HCT116 (cell line): ENCODE data around the gene PIP4K2B.

Source experiments
- ELF1 ChIP-seq: IDR thresholded peaks from 2 replicates; pipeline ENCODE4 v1.6.1; 2012; ENCODE audit warnings: low read depth, borderline replicate concordance
- EZH2 ChIP-seq: fragments of 200-600 bp; sonication (generic); IDR thresholded peaks from 2 replicates; pipeline ENCODE4 v1.6.1; 2017; ENCODE audit warnings: antibody characterized with exemption, mixed run types
- EZH2phosphoT487 ChIP-seq: fragments of 200-600 bp; IDR thresholded peaks from 2 replicates; pipeline ENCODE4 v1.6.1; 2018; ENCODE audit warnings: antibody characterized with exemption, borderline replicate concordance
- JUND ChIP-seq: IDR thresholded peaks from 2 replicates; pipeline ENCODE4 v1.6.1; 2012
- POLR2A ChIP-seq: IDR thresholded peaks from 2 replicates; pipeline ENCODE4 v1.7.0; 2011; ENCODE audit warnings: borderline replicate concordance; ENCODE audit not compliant: insufficient read depth, insufficient read length; ENCODE audit errors: extremely low read depth
- POLR2AphosphoS5 ChIP-seq: IDR thresholded peaks from 2 replicates; pipeline ENCODE4 v1.6.1; 2011; ENCODE audit warnings: mild to moderate bottlenecking, low read depth, low read length, moderate library complexity
- SIN3A ChIP-seq: IDR thresholded peaks from 2 replicates; pipeline ENCODE4 v1.6.1; 2012; ENCODE audit warnings: low read depth
- TCF7L2 ChIP-seq: IDR thresholded peaks from 2 replicates; pipeline ENCODE4 v1.7.0; 2011; ENCODE audit warnings: borderline replicate concordance, inconsistent platforms; ENCODE audit not compliant: insufficient read depth, insufficient read length; ENCODE audit errors: extremely low read depth
- ZNF274 ChIP-seq: fragments of 200-500 bp; sonication (Bioruptor generic); IDR thresholded peaks from 2 replicates; pipeline ENCODE4 v1.6.1; 2014; ENCODE audit warnings: mild to moderate bottlenecking, low read depth, low read length, inconsistent platforms
- TF ChIP-seq, protein P1 (sequence below), 3 experiments: fragments of 200-600 bp in 1 of 3; sonication (generic) in 1 of 3; IDR thresholded peaks in 2 of 3; conservative IDR thresholded peaks in 1 of 3; 2 replicates each; pipeline ENCODE4 v1.5.1; 2012 to 2017; ENCODE audit warnings: low read depth in 2 of 3, low read length in 2 of 3, antibody characterized with exemption in 1 of 3, borderline replicate concordance in 1 of 3, control low read depth in 1 of 3, mild to moderate bottlenecking in 1 of 3, mixed read lengths in 1 of 3, mixed run types in 1 of 3, moderate library complexity in 1 of 3; ENCODE audit not compliant: insufficient read depth in 1 of 3
- TF ChIP-seq, protein P2 (sequence below): IDR thresholded peaks from 2 replicates; pipeline ENCODE4 v1.6.1; 2012; ENCODE audit warnings: low read depth
- TF ChIP-seq, protein P3 (sequence below): IDR thresholded peaks from 2 replicates; pipeline ENCODE4 v1.6.1; 2012

DNA sequence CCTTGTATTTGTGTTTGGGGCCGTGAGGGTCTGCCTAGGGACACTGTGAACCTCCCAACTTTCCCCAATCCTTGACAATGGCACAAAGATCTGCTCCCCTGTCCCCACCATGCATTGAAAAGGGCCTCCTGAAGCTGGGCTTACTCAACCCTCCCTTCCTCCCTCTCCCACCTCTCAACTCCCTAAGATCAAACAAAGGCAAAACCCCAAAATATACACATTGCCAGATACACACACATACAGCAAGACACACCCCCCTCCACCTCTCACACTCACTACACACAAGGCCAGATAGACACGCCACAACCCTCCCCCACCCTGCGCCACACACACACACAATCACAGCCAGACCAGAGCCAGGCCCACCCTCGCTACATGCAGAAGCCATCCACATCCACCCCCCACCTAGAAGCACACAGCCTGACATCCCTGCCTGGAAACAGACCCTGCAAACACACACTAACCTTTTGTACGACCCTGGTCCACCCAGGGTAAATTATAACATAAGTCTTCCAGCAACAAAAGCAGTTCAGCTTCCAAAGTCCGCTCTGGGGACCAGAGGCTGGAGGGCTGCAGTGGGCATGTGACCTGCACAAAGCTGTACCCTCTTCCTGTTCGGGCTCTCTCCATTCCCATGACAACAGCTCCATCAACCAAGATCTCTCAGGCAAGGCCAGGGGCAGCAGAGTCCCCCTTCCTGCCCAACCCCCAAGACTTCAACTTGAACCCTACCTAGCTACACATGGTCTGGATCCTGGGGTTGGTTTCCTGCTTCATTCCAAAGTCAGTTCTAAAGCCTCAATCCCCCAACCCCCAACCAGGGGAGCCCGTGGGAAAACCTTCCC lies 53.1 kb downstream of the PIP4K2B start:
- TF ChIP-seq ZNF274 (no peak), POLR2AphosphoS5 (no peak), SIN3A (no peak), EZH2 (no peak), JUND (no peak), POLR2A (no peak), ELF1 (no peak), TCF7L2 (no peak), EZH2phosphoT487 (no peak)
- TF ChIP-seq, protein P1, sequence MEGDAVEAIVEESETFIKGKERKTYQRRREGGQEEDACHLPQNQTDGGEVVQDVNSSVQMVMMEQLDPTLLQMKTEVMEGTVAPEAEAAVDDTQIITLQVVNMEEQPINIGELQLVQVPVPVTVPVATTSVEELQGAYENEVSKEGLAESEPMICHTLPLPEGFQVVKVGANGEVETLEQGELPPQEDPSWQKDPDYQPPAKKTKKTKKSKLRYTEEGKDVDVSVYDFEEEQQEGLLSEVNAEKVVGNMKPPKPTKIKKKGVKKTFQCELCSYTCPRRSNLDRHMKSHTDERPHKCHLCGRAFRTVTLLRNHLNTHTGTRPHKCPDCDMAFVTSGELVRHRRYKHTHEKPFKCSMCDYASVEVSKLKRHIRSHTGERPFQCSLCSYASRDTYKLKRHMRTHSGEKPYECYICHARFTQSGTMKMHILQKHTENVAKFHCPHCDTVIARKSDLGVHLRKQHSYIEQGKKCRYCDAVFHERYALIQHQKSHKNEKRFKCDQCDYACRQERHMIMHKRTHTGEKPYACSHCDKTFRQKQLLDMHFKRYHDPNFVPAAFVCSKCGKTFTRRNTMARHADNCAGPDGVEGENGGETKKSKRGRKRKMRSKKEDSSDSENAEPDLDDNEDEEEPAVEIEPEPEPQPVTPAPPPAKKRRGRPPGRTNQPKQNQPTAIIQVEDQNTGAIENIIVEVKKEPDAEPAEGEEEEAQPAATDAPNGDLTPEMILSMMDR (IDR thresholded peaks at IDR 0.05 in 2 of 3, conservative IDR thresholded peaks at IDR 0.05 in 1 of 3; ENCODE audit: borderline replicate concordance in 1 of 3, insufficient read depth in 1 of 3, low read depth in 2 of 3, low read length in 2 of 3) = no peak
- TF ChIP-seq, protein P2, sequence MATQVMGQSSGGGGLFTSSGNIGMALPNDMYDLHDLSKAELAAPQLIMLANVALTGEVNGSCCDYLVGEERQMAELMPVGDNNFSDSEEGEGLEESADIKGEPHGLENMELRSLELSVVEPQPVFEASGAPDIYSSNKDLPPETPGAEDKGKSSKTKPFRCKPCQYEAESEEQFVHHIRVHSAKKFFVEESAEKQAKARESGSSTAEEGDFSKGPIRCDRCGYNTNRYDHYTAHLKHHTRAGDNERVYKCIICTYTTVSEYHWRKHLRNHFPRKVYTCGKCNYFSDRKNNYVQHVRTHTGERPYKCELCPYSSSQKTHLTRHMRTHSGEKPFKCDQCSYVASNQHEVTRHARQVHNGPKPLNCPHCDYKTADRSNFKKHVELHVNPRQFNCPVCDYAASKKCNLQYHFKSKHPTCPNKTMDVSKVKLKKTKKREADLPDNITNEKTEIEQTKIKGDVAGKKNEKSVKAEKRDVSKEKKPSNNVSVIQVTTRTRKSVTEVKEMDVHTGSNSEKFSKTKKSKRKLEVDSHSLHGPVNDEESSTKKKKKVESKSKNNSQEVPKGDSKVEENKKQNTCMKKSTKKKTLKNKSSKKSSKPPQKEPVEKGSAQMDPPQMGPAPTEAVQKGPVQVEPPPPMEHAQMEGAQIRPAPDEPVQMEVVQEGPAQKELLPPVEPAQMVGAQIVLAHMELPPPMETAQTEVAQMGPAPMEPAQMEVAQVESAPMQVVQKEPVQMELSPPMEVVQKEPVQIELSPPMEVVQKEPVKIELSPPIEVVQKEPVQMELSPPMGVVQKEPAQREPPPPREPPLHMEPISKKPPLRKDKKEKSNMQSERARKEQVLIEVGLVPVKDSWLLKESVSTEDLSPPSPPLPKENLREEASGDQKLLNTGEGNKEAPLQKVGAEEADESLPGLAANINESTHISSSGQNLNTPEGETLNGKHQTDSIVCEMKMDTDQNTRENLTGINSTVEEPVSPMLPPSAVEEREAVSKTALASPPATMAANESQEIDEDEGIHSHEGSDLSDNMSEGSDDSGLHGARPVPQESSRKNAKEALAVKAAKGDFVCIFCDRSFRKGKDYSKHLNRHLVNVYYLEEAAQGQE = no peak
- TF ChIP-seq, protein P3, sequence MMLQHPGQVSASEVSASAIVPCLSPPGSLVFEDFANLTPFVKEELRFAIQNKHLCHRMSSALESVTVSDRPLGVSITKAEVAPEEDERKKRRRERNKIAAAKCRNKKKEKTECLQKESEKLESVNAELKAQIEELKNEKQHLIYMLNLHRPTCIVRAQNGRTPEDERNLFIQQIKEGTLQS = no peak
